MM.1S (cell line): ENCODE measurements around the gene ZDHHC1.

Source experiments
- EZH2 ChIP-seq: fragments of 300-600 bp; sonication (generic); optimal IDR thresholded peaks from 2 replicates; pipeline ENCODE3; 2017; ENCODE audit warnings: low read depth, mild to moderate bottlenecking, antibody characterized with exemption, low read length, mixed read lengths
- EZH2phosphoT487 ChIP-seq: fragments of 300-600 bp; sonication (generic); IDR thresholded peaks from 2 replicates; pipeline ENCODE4 v1.6.1; 2018; ENCODE audit warnings: antibody characterized with exemption, low read length
- TF ChIP-seq, protein P1 (sequence below): fragments of 300-600 bp; sonication (generic); IDR thresholded peaks from 2 replicates; pipeline ENCODE4 v1.5.1; 2016; ENCODE audit warnings: antibody characterized with exemption, low read length, mixed read lengths

DNA sequence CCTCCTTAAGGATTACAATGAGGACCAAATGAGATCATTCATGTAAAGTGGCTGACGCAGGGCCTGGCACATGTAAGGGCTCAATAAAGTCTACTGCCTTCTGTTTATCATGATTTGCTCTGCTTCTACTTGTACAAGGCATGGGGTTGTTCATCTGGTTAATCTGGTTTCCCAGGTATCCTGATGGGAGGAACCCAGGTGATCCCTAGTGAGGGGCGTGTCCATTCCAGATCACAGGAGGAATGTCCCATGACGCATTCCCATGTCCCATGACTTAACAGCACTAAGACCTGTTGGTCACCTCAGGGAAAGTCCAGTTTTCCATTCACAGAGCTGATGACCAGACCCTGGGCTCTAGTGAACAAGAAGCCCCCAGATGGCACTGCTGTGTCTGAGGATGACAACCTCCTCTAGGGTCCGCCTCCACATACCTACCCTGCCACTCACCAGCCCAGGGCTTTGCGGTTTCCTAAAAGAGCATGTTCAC lies 11.5 kb downstream of the ZDHHC1 start:
- TF ChIP-seq, protein P1, sequence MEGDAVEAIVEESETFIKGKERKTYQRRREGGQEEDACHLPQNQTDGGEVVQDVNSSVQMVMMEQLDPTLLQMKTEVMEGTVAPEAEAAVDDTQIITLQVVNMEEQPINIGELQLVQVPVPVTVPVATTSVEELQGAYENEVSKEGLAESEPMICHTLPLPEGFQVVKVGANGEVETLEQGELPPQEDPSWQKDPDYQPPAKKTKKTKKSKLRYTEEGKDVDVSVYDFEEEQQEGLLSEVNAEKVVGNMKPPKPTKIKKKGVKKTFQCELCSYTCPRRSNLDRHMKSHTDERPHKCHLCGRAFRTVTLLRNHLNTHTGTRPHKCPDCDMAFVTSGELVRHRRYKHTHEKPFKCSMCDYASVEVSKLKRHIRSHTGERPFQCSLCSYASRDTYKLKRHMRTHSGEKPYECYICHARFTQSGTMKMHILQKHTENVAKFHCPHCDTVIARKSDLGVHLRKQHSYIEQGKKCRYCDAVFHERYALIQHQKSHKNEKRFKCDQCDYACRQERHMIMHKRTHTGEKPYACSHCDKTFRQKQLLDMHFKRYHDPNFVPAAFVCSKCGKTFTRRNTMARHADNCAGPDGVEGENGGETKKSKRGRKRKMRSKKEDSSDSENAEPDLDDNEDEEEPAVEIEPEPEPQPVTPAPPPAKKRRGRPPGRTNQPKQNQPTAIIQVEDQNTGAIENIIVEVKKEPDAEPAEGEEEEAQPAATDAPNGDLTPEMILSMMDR = no peak
- TF ChIP-seq EZH2 (no peak), EZH2phosphoT487 (no peak)
